ENCODE measurements around the gene RHBDD3.
"Not testable (repeated sequence)": the region's sequence is repeated elsewhere in the genome, so short reads cannot be mapped to it uniquely, and the experiment has no call there.

The RHBDD3 gene

DNA sequence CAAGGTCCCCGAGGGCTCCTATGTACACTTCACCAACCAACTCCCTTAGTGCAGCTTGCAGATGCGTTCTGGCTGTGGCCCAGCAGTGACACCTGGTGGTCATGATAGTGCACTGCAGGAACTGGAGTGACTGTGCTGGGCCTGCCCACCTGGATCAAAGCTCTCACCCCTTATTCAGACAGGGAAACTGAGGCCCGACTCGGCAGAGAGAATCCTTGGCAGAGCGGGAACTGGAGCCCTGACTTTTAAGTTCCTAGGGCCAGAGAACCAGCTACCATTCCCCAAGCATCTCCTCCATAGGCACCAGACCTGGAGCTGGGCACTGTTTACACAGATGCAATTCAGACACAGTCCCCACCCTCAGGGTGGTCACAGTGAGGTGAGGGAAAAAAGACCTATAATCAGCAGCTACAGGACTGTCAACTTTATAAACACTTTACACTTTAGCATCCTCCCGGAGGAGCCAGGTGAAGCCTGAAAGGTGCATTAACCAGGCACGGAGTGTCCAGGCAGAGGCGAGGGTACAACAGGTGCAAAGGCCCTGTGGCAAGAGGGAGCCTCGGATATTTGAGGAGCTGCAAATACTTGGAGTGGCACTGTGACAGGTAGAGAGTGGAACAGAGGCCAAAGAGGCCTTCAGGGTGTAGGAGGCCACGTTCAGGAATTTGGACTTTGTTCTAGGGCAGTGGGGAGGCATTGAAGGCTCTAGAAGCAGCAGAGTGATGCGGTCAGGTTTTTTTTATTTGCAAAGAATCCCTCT lies 22.0 kb downstream of the RHBDD3 start:
- peak; percentile 68 for DNase-seq

DNA sequence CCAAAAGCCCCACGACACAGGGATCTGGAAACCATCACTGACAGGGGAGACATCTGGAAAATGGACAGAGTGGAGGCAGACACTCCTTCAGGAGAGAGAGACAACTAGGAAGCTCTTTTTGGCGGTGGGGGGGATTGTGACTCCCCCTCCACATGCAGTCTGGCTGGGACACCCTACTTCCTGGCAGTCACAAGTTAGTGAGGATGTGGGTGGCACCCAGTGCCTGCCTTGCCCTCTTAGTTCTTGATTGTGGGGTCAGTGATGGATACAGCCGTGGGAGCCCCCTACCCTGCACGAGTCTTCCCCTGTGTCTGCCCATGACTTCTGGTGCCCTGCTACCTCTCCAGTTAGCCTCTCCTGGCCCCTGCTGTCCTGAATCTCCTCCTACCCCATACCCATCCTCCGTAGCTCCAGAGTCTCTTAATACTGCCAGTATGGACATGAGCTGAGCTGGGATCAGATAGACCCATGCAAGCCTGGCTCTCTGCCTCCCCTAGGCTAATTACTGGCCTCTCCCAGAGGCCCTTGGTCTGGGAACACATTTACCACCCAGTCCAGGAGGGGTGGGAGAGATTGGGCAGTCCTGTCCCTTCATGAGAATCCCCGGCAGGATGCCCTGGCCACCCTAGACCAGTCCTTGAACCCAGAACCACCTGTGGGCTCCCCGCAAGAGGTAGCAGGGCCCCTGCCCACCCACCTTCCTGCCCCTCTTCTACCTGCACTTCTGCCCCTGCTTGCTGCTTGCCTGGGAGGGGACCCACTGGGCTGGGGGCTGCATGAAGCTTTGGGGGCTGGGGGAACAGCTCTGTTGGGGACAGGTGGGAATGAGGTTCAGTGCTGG lies 22.8 kb downstream of the RHBDD3 start:
- no peak for DNase-seq

DNA sequence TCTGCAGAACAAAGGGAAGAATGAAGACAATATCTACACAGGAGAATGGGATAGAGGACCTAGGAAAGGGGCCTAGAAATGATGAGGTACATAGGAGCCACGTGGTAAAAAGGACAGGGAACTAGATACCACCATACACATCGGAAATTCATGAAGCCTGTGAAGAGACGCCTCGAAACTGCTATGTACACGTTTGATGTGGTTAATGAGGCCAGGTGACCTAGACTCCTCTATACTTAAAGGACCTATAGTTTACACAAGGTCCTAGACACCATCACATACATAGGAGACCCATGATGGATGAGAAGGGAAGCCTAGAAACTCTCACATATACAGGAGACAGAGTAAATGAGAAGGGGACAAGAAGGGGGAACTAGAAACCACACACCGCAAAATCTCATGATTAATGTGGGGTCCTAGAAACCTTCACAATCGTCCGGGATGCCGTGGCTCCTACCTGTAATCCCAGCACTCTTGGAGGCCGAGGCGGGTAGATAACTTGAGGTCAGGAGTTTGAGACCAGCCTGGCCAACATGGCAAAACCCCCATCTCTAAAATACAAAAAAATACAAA lies 23.8 kb downstream of the RHBDD3 start:
- DNase-seq: no peak

DNA sequence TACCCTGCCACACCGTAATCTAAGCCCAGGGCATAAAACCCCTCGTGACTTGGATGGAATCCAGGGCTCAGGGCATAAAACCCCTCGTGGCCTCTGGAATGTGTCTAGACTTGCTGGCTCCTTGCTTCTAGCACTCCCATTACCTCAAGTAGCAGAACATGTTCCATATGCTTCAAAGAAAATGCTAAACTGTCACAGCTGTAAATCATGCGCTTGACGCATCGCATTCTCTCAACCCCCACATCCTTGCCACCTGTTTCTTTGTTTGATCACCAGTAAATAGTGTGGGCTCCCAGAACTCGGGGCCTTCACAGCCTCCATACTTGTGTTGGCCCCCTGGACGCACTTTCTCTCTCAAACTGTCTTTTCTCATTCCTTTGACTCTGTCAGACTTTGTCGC lies 27.3 kb downstream of the RHBDD3 start:
- DNase-seq: not testable (repeated sequence)

DNA sequence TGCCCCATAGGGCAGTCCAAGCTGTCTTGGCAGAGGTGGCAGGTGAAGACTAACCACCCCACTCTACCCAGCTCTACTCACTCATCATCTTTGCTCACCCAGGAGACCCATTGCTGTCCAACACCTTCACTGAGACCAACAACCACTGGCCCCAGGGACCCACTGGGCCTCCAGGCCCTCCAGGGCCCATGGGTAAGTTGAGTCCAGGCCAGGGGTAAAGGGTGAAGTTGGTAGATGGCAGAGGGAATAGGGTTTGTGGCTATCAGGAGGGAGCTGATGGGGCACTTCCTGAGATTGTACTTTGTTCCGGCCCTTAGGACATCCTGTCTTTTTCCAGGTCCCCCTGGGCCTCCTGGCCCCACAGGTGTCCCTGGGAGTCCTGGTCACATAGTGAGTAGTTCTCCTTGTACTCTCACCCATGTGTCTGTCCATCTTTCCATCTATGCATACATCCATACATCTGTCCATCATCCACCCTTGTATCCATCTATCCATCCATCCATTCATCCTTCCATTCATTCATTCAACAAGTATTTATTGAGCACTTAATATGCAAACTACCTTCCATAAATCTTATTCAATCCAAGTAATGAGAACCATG lies 34.4 kb downstream of the RHBDD3 start:
- DNase-seq: no peak

DNA sequence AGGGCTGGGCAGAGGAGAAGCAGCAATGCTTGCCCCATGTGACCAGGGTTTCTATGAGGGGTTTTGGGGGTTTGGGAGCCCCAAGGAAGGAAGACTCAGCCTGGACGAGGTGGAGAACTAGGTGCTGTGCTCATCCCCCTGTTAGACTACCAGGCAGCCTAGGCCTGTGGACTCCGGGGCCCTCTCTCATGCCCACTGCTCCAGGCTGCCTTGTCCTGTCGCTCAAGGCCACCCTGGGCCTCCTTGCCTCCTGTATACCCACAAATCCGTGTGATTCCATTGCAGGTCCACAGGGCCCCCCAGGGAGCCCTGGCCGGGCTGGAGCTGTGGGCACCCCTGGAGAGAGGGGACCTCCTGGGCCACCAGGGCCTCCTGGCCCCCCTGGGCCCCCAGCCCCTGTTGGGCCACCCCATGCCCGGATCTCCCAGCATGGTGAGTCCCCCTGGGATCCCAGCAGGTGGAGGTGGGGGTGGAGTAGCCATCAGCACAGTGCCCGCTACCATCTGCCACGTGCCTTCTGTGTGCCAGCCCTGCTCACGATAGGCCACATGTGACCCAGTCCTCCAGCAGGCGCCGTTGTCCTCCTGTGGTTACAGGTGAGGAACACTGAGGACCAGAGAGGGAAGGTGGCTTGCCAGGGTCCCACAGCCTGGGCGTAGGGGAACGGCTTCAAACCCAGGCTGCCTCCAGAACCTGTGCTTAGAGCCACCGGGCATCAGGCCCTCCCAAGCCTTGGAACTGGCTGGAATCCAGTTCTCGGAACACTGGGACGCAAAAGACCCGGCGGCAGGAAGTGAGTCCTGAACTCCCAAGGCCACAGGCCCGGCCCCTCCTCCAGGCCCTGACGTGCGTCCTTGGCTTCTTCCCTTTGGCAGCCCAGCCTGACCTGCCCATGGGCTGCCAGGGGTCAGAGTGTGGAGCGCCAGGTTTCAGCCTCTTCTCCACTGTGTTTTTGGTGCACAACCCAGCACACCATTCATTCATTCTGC lies 35.5 kb downstream of the RHBDD3 start:
- DNase-seq: no peak

DNA sequence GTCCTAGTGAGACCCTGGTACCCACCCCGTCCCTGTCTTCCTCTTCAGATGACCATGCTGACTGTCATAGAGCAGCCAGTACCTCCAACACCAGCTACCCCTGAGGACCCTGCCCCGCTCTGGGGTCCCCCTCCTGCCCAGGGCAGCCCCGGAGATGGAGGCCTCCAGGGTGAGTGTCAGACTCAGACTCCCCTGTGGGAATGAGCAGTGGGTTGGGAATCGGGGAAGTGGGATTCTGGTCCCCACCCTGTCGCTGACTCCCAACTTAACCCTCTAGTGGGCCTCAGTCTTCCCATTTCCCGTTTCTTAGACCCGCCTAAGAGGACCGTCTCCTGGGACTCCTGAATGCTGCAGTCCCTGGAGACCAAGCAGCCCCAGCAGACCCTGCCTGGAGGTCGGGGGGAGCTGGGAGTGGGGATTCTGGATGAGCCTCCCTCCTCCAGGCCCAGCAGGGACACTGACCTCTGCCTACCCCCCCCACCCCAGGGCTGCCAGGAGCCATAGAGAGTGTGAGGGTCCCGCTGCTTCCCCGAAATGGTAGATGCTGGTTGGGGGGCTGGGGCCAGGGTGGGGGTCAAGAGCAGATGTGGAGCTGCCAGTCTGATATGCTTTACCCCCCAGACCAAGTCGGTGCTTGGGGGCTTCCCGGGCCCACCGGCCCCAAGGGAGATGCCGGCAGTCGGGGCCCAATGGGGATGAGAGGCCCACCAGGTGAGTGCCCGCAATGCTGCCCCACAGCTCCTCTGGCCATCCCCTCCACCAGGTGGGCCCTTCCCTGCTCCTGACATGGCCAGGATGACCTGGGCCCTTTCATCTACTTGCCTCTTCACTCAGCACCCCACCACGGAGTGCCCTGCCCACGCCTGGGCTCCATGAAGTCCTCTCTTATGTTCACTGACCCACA lies 36.6 kb downstream of the RHBDD3 start:
- DNase-seq: no peak

DNA sequence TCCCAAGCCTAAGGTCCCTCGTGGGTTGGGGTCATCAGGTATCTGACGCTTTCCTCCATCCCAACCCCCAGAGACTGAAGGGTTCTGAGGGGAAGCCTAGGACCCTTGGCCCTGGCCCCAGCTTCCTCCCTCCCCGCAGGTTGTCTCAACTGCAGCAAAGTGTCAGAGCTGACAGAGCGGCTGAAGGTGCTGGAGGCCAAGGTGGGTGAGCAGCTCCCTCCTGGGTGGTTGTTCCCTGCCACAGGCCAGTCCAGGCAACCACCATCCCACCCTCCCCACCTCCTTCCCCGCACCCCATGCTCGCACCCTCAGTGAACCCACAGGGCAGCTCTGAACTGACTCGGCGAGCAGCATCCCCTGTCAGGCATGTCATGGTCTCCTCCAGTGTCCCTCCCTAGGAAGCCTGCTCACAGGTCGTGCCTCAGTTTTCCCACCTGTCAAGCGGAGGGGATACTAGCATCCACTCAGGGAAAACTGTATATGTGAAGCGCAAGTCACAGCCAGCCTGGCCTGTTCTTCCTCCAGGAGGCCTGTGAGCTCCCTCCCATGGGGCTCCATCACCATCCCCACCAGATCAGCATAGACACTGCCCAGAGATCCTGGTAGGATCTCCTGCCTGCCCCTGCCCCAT lies 41.3 kb downstream of the RHBDD3 start:
- DNase-seq: no peak

DNA sequence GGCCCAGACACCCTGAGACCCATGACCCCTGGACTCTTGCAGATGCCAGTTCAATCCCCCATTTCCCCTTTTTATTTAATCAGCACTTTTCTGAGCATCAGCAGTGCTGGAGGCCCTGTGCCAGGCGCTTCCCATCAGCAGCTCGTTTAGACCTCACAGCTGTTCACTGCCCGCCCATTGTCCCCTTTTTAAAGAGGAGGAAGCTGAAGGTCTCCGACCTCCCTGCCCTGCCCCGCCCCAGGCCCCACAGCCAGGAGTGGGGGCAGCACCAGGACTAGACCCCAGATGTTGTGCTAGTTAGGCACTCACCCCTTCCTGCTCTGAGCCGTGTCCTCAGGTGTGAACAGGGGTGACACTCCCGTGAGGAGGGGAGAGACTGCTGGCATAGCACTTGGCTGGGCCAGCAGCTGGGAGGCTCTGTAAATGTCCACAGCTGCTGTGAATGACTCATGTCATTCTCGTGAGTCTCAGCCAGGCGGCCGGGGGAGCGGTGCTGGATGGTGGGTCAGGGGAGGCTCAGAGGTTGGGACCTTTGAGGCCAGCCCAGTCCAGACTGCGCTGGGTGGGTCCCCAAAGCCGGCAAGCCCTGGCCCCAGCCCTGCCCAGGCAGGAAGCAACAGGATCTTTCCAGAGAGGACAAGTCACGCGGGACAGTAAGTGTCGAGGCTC lies 42.2 kb downstream of the RHBDD3 start:
- no peak for DNase-seq

DNA sequence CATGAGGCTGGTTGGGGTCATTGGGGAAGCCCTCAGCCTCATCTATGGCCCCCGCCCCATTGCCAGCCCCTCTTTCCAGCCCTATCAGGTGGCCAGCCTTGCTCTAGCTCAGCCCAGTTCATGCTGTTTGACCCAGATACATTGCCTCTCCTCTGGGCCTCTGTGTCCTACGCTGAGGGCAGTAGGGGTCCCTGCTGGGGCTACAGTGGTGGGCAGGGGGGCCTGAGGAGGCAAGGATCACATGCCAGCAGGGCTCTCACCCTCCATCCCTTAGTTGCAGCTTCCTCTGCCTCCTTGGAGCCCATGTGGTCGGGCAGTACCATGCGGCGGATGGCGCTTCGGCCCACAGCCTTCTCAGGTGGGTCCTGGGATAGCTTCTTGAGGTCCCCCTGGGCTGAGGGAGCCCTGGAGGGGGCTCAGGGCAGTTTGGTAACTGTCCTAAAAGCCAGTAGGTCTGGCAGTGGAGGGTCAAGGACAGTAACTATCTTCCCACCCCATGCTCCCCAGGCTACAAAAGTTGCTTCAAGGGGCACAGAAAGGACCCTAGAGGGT lies 42.8 kb downstream of the RHBDD3 start:
- no peak for DNase-seq

DNA sequence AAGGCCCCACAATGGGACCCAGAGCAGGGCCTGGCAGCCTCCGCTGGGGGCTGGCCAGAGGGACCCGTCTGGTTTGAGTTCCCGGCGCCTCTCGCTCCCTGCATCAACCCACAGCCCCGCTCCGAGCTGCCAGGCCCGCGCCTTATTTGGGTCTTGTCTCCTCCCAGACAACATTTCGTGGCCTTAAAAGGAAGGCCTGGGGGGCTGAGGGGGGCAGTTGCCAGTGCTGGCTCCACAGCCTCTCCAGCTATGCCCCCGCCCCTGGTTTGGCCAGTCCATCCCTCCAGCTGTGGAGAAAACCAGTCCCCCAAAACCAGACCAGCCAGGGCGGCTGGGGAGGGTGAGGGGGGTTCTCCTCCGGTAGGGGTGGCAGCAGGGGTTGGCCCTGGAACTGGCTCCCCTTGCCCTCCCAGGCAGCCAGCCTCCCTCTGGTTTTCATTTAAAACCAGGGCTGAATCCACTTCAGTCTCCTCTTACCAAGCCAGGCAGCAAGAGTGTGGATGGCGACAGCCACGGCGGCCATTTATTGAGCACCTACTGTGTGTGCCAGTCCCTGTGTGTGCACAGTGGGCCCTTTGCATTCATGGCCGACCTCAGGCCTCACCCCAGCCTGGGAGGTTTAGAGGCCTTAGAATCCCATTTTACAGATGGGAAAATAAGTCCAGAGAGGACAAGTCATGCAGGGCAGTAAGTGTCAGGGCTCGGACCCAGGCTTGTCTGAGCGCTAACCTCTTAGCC lies 43.5 kb downstream of the RHBDD3 start:
- no peak for DNase-seq

DNA sequence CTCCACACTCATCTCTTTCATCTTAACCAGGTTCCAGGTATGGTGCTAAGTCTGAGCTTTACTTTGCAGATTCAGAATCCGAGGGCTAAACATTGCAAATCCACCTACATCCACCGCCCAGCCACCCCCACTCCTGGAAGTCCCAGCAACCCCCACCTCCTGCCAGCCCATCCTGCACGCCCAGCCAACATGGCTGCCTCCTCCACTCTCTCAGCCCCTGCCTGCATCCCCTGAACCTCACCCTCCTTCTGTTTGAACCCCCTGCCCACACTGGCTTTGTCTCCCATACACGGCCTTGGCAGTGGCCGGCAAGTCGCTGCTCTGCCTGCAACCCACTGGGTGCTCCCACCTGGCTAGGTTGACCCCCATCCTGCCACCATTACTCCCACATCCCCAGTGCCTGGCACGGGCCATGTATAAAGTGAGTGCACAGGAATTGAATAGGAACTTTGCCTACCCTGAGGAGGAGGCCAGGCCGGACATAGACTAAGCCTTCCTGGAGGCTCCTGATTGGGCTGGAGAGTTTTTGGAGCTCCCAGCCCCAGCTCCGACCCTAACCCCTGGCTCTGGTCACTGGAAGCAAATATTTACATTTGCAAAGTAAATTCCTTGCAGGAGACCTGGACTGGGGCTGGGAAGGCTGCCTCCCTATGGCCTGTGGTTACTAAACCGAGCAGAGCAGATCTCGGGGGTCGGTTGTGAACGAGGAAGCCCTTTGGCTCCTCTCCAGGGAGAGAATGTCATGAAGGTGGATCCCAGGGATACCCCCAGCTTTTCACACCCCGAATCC lies 47.7 kb downstream of the RHBDD3 start:
- DNase-seq: no peak

DNA sequence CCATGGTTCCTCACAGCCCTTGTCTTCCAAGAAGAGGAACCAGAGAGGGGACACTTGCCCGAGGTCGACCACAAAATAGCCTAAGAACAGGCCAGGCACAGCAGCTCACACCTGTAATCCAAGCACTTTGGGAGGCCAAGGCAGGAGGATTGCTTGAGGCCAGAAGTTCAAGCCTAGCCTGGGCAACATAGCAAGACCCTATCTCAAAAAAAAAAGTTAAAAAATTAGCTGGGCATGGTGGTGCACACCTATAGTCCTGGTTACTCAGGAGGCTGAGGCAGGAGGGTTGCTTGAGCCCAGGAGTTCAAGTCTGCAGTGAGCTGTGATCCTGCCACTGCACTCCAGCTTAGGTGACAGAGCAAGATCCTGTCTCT lies 48.4 kb downstream of the RHBDD3 start:
- DNase-seq: not testable (repeated sequence)

DNA sequence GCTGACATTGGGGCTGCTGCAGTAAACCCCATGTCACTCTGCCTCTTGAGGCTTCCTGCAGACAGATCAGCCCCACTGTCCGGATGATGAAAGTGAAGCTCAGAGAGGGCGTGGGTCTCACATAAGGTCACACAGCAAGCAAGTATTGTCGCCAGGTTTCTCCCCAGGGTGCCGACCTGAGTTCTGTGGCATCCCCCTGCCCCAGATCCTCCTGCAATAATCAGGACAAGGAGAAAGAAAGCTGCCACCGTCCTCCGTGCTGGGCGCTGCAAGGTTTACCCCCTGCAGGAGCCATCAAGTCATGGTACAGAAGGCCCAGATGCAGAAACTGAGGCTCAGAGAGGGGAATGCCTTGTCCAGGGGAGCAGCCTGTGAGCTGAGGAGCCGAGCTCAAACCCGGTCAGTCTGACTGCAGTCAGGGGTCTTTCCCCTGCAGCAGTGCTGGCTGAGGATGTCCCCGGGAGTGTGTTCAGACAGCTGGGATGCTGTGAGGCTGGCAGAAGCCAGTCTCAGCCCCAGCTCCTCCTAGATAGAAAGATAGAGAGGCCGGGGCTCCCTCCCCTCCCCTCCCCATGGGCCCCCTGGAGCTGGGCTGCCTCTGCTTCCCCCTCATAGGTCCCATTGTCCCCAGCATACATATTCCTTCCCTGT lies 48.9 kb downstream of the RHBDD3 start:
- no peak for DNase-seq

DNA sequence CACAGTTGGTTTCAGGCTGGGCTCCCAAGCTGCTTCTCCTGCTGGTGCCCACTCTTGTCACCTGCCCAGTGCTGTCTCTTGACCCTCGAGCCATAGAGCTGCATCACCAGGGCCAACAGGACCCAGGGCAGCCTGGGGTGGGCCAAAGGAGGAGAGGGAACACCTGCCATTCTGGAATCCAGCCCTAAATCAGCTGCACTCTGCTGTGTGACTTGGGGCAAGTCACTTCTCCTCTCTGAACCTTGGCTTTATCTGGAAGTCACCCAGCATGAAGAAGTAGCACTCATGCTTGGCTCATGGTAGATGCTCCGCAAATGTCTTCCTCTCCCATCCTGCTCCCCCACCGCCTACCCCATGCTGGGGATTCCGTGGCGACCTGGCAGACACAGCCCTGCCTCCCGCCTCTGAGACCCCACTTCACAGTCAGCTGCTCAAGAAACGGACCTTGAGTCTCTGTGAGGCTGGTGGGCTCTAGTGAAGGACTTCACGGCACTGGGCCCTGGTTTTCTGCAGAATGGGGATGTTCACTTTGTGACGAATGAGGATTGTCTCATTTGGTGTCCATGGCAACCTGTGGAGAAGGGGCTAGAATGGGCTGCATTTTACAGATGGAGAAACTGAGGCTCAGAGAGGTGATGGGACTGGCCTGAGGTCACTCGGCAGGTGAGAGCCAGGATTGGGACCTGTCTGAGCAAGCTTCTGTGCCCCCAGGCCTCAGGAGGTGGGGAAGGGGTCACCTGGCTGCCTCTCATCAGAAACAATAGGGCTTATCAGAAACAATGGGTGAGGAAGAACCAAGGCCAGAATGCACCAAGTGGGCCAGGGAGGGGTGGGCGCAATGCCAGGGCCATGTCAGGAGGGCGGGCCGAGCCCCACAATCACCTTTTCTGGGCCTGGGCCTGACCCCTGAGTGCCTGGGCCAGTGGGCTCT lies 49.7 kb downstream of the RHBDD3 start:
- no peak for DNase-seq

DNA sequence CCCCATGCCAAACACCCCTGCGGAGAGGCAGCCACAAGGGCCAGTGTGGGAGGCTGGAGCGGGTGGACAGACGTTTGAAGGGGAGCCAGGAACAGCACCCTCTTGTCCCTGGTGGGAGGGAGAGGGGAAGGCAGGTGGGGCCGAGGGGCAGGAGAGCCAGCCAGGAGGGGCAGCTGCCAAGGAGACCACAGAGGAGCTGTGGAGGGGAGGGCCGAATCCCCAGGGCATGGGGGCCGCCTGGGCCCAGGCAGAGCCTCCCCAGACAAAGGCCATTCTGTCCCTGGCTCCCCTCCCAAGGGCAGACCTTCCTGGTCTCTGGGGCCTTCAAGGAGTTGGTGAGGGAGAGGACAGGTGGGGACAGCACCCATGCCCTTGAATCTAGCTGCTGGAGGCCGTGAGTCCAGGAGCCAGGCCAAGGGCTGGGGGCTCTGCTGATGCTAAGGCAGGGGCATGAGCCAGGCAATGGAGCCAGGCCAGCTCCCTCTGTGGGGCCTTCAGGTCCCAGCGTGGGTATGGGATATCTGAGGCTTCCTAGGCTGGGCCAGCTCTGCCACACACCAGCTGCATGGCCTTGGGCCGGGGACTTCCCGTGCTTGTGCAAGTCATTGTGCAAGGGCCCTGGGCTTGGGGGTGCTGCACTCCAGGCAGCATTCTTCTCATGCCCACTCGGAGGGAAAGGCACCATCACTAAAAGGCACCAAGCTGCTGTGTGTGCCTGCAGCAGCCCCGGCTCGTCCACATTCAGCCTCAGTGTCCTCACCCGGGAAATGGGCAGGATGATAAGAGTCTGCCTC lies 50.7 kb downstream of the RHBDD3 start:
- DNase-seq: no peak
